ENCODE measurements around the gene ZNF681.
"Not testable (repeated sequence)": the region's sequence is repeated elsewhere in the genome, so short reads cannot be mapped to it uniquely, and the experiment has no call there.

Gene ZNF681

GRCh38 chr19:23772675-23773063 lies 14.0 kb upstream of the ZNF681 start:
- Histone ChIP-seq H3K9me3 (ENCODE audit: low read length) (no peaks in the 10 kb centered on the region), H3K27ac (ENCODE audit: low read depth, low read length) (no peak overlapping the region), H3K27me3 (ENCODE audit: control insufficient read depth in 1 of 2, insufficient read depth in 2 of 2, low read length in 2 of 2) (no peaks in the 10 kb centered on the region)

GRCh38 chr19:23771761-23772674 lies 13.3 kb upstream of the ZNF681 start:
- Histone ChIP-seq H3K36me3 (ENCODE audit: insufficient read depth, low read length) (no peaks in the 10 kb centered on the region), H3K4me3 (ENCODE audit: low read depth in 1 of 2, low read length in 2 of 2) (no peak overlapping the region), H3K9ac (ENCODE audit: low read length) (no peak overlapping the region), H3K27ac (ENCODE audit: low read depth, low read length) (no peak overlapping the region), H3K4me1 (ENCODE audit: insufficient read depth, low read length) (no peaks in the 10 kb centered on the region), H3K9me3 (ENCODE audit: low read length) (no peaks in the 10 kb centered on the region), H3K27me3 (ENCODE audit: control insufficient read depth in 1 of 2, insufficient read depth in 2 of 2, low read length in 2 of 2) (no peaks in the 10 kb centered on the region)

More at GRCh38 chr19:23772675-23773063, 14.0 kb upstream of the ZNF681 start:
- H3K4me3 ChIP-seq (ENCODE audit: low read depth in 1 of 2, low read length in 2 of 2), result no peak overlapping the region
- H3K9ac ChIP-seq (ENCODE audit: low read length), result no peak overlapping the region
- no peaks in the 10 kb centered on the region for H3K4me1 ChIP-seq (ENCODE audit: insufficient read depth, low read length)
- H3K36me3 ChIP-seq (ENCODE audit: insufficient read depth, low read length), result no peaks in the 10 kb centered on the region

GRCh38 chr19:23771316-23771715 lies 12.6 kb upstream of the ZNF681 start:
- no peak overlapping the region for H3K9ac ChIP-seq (ENCODE audit: low read length)
- H3K27me3 ChIP-seq (ENCODE audit: control insufficient read depth in 1 of 2, insufficient read depth in 2 of 2, low read length in 2 of 2), result no peaks in the 10 kb centered on the region
- no peak overlapping the region for H3K4me3 ChIP-seq (ENCODE audit: low read depth in 1 of 2, low read length in 2 of 2)
- no peaks in the 10 kb centered on the region for H3K4me1 ChIP-seq (ENCODE audit: insufficient read depth, low read length)
- H3K27ac ChIP-seq (ENCODE audit: low read depth, low read length), result no peak overlapping the region
- no peaks in the 10 kb centered on the region for H3K9me3 ChIP-seq (ENCODE audit: low read length)
- H3K36me3 ChIP-seq (ENCODE audit: insufficient read depth, low read length), result no peaks in the 10 kb centered on the region

GRCh38 chr19:23770672-23771250 lies 12.1 kb upstream of the ZNF681 start:
- no peaks in the 10 kb centered on the region for H3K4me1 ChIP-seq (ENCODE audit: insufficient read depth, low read length)
- H3K27me3 ChIP-seq (ENCODE audit: control insufficient read depth in 1 of 2, insufficient read depth in 2 of 2, low read length in 2 of 2), result no peaks in the 10 kb centered on the region
- no peak overlapping the region for H3K4me3 ChIP-seq (ENCODE audit: low read depth in 1 of 2, low read length in 2 of 2)
- H3K36me3 ChIP-seq (ENCODE audit: insufficient read depth, low read length), result no peaks in the 10 kb centered on the region
- no peak overlapping the region for H3K27ac ChIP-seq (ENCODE audit: low read depth, low read length)
- no peaks in the 10 kb centered on the region for H3K9me3 ChIP-seq (ENCODE audit: low read length)
- H3K9ac ChIP-seq (ENCODE audit: low read length), result no peak overlapping the region

DNA sequence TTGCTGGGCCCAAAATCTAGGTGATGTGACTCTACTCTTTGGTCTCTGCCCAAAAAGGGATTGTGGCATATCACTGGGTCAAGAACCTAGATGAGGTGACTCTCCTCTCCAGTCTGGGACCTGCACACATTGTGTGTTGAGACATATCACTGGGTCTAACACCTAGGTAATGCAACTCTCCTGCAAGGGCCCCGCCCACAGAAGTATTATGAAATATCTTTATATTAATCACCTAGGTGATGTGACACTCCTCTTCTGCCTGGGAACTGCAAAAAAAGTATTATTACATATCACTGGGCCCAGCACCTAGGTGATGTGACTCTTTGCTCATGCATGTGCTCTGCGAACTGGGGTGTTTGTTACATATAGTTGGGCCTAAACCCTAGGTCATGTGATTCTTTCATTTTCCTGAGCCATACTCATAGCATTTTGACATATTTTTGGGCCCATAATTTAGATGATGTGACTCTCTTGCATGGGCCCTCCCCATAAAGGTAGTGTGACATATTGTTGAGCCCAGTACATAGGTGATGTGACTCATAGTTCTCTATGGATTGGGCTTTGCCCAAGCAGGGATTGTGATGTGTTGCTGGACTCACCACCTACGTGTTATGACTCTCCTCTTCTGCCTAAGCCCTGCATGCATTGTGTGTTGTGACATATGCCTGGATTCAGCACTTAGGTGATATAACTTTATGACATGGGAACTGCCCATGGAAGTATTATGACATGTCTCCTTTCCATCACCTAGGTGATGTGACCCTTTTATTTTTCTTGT lies 11.2 kb upstream of the ZNF681 start:
- H3K9me3 ChIP-seq (ENCODE audit: low read length), result no peaks in the 10 kb centered on the region
- no peaks in the 10 kb centered on the region for H3K4me1 ChIP-seq (ENCODE audit: insufficient read depth, low read length)
- no peaks in the 10 kb centered on the region for H3K36me3 ChIP-seq (ENCODE audit: insufficient read depth, low read length)
- H3K9ac ChIP-seq (ENCODE audit: low read length), result no peak overlapping the region
- H3K4me3 ChIP-seq (ENCODE audit: low read depth in 1 of 2, low read length in 2 of 2), result no peak overlapping the region
- H3K27me3 ChIP-seq (ENCODE audit: control insufficient read depth in 1 of 2, insufficient read depth in 2 of 2, low read length in 2 of 2), result no peaks in the 10 kb centered on the region
- no peak overlapping the region for H3K27ac ChIP-seq (ENCODE audit: low read depth, low read length)

- H3K36me3 ChIP-seq (ENCODE audit: insufficient read depth, low read length), result no peaks in the 10 kb centered on the region
- H3K27me3 ChIP-seq (ENCODE audit: control insufficient read depth in 1 of 2, insufficient read depth in 2 of 2, low read length in 2 of 2), result no peaks in the 10 kb centered on the region
- H3K27ac ChIP-seq (ENCODE audit: low read depth, low read length), result no peak overlapping the region
- no peak overlapping the region for H3K4me3 ChIP-seq (ENCODE audit: low read depth in 1 of 2, low read length in 2 of 2)
- no peaks in the 10 kb centered on the region for H3K9me3 ChIP-seq (ENCODE audit: low read length)
- H3K9ac ChIP-seq (ENCODE audit: low read length), result no peak overlapping the region
- no peaks in the 10 kb centered on the region for H3K4me1 ChIP-seq (ENCODE audit: insufficient read depth, low read length)
Measured at GRCh38 chr19:23766951-23767350, 8.3 kb upstream of the ZNF681 start.

- no peak overlapping the region for H3K9ac ChIP-seq (ENCODE audit: low read length)
- H3K27ac ChIP-seq (ENCODE audit: low read depth, low read length), result no peak overlapping the region
- H3K9me3 ChIP-seq (ENCODE audit: low read length), result no peaks in the 10 kb centered on the region
- H3K27me3 ChIP-seq (ENCODE audit: control insufficient read depth in 1 of 2, insufficient read depth in 2 of 2, low read length in 2 of 2), result no peaks in the 10 kb centered on the region
- H3K4me1 ChIP-seq (ENCODE audit: insufficient read depth, low read length), result no peaks in the 10 kb centered on the region
- H3K4me3 ChIP-seq (ENCODE audit: low read depth in 1 of 2, low read length in 2 of 2), result no peak overlapping the region
- H3K36me3 ChIP-seq (ENCODE audit: insufficient read depth, low read length), result no peaks in the 10 kb centered on the region
Measured at GRCh38 chr19:23764781-23765180, 6.1 kb upstream of the ZNF681 start.

DNA sequence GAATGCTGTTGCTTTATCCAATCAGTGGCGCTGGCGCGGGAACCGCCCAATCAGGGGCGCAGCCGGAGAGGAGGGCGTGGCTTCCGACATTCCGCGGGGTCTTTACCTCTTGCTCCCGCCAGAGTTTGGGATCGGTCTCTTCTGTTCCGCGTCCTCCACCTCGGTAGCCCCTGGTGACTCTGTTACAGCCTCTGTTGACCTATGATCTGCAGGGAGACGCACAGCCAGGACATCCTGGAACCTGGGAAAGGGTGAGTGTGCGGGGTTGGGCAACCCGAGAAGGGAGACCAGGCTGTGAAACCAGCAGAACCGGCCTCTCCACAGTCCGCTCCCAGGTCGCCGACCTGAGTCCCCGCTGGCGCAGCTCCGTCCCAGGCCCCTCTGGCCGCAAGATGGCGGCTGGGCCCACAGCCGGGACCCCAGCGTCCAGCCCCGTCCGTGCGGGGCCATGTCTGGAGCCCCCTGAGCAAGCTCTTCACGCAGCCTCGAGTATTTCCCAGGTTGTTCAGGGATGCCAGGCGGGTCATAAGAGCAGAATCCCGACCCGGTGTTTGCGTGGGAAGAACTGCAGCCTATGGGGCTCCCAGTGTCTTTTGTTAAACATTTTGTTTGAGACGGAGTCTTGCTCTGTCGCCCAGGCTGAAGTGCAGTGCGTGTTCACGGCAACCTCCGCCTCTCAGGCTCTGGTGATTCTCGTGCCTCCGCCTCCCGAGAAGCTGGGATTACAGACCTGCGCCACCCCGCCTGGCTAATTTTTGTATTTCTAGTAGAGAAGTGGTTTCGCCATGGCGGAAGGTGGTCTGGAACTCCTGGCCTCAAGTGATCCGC lies 4.4 kb upstream of the ZNF681 start:
- H3K36me3 ChIP-seq (ENCODE audit: insufficient read depth, low read length), result no peaks in the 10 kb centered on the region
- no peak overlapping the region for H3K27ac ChIP-seq (ENCODE audit: low read depth, low read length)

GRCh38 chr19:23762548-23762883 lies 3.8 kb upstream of the ZNF681 start:
- Histone ChIP-seq H3K9ac (ENCODE audit: low read length) (no peak overlapping the region), H3K27ac (ENCODE audit: low read depth, low read length) (no peak overlapping the region), H3K36me3 (ENCODE audit: insufficient read depth, low read length) (no peaks in the 10 kb centered on the region), H3K4me1 (ENCODE audit: insufficient read depth, low read length) (no peaks in the 10 kb centered on the region), H3K27me3 (ENCODE audit: control insufficient read depth in 1 of 2, insufficient read depth in 2 of 2, low read length in 2 of 2) (no peaks in the 10 kb centered on the region), H3K4me3 (ENCODE audit: low read depth in 1 of 2, low read length in 2 of 2) (peak overlapping the region; percentile 51 to 88), H3K9me3 (ENCODE audit: low read length) (no peaks in the 10 kb centered on the region)

More for the DNA sequence above, 4.4 kb upstream of the ZNF681 start:
- H3K9ac ChIP-seq (ENCODE audit: low read length), result peak overlapping the region; percentile 39
- H3K4me1 ChIP-seq (ENCODE audit: insufficient read depth, low read length), result no peaks in the 10 kb centered on the region
- H3K9me3 ChIP-seq (ENCODE audit: low read length), result no peaks in the 10 kb centered on the region
- no peaks in the 10 kb centered on the region for H3K27me3 ChIP-seq (ENCODE audit: control insufficient read depth in 1 of 2, insufficient read depth in 2 of 2, low read length in 2 of 2)
- peak overlapping the region; percentile 51 to 88 for H3K4me3 ChIP-seq (ENCODE audit: low read depth in 1 of 2, low read length in 2 of 2)

- H3K4me1 ChIP-seq (ENCODE audit: insufficient read depth, low read length); H3K27ac ChIP-seq (ENCODE audit: low read depth, low read length); H3K27me3 ChIP-seq (ENCODE audit: control insufficient read depth in 1 of 2, insufficient read depth in 2 of 2, low read length in 2 of 2); H3K4me3 ChIP-seq (ENCODE audit: low read depth in 1 of 2, low read length in 2 of 2); H3K9ac ChIP-seq (ENCODE audit: low read length); H3K36me3 ChIP-seq (ENCODE audit: insufficient read depth, low read length); H3K9me3 ChIP-seq (ENCODE audit: low read length): not testable (repeated sequence)
Measured at GRCh38 chr19:23760326-23760725, 1.6 kb upstream of the ZNF681 start.

Data from muscle layer of colon (tissue), 2 donors.